Testis (tissue), 2 donors: ENCODE measurements around the gene NOS1.

Source experiments
- POLR2A ChIP-seq: fragments of 450-650 bp; IDR thresholded peaks from one replicate; pipeline ENCODE4 v1.6.1; 2017; ENCODE audit warnings: antibody characterized with exemption, mild to moderate bottlenecking, moderate library complexity
- TF ChIP-seq, protein P1 (sequence below), 3 experiments: fragments of 450-650 bp in 2 of 3; fragments of 200-600 bp in 1 of 3; sonication (generic) in 1 of 3; IDR thresholded peaks; one replicate each; pipeline ENCODE4 v1.5.1; 2016 to 2019; ENCODE audit warnings: antibody characterized with exemption in 3 of 3, mild to moderate bottlenecking in 2 of 3, moderate library complexity in 1 of 3

DNA sequence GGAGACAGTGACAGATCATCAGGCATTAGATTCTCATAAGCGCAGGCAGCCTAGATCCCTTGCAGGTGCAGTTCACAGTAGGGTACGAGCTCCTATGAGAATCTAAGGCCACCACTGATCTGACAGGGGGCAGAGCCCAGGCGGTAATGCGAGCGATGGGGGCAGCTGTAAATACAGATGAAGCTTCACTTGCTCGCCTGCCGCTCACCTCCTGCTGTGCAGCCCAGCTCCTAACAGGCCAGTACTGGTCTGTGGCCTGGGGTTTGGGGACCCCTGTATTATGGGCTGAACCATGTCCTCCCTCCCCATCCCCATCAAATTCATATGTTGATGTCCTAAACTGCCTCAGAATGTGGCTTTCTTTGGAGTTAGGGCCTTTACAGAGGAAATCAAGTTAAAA, 63.2 kb downstream of the NOS1 start:
- TF ChIP-seq, protein P1, sequence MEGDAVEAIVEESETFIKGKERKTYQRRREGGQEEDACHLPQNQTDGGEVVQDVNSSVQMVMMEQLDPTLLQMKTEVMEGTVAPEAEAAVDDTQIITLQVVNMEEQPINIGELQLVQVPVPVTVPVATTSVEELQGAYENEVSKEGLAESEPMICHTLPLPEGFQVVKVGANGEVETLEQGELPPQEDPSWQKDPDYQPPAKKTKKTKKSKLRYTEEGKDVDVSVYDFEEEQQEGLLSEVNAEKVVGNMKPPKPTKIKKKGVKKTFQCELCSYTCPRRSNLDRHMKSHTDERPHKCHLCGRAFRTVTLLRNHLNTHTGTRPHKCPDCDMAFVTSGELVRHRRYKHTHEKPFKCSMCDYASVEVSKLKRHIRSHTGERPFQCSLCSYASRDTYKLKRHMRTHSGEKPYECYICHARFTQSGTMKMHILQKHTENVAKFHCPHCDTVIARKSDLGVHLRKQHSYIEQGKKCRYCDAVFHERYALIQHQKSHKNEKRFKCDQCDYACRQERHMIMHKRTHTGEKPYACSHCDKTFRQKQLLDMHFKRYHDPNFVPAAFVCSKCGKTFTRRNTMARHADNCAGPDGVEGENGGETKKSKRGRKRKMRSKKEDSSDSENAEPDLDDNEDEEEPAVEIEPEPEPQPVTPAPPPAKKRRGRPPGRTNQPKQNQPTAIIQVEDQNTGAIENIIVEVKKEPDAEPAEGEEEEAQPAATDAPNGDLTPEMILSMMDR (IDR thresholded peaks at IDR 0.05) = no peak
- TF ChIP-seq POLR2A = no peak
